Dermis blood vessel endothelial cell (primary cell): ENCODE data around the gene SND1. TPM values are rescaled to one million over a fixed set of nuclear protein-coding genes. Genes with fewer than 3 reads are reported as not detected.
A peak's percentile ranks its signal among the peaks of the same experiment; 100 is the strongest.

Experiments used
- DNase-seq: peaks from one replicate; pipeline ENCODE4 v3.0.0; 2010
- total RNA-seq: library from RNA; depleted of rRNA; stranded (reverse); fragments of >200 nt; gene quantifications from 2 replicates; pipeline ENCODE4 v1.2.3, GENCODE V29; 2014

Gene SND1
- total RNA-seq, 1 donor from 2014 or later, result 179 TPM

DNA sequence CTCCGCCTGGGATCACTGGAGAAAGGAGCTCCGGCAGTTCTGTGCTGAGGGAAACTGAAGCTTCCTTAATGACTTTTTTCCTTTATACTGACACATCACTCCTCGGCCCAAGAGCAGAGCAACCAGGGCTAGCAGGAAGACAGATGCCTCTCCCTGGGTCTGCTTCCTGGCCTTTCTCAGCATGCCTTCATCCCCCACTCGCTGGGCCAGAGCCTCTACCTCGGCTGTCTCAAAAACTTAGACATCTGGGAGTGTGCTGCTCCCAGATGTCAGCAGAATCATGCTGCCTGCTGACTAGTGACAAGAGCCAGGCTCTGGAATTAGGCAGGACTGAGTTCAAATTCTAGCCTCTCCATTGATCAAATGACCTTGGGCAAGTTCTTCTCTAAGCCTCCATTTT lies 403.6 kb downstream of the SND1 start:
- peak; percentile 13 for DNase-seq

DNA sequence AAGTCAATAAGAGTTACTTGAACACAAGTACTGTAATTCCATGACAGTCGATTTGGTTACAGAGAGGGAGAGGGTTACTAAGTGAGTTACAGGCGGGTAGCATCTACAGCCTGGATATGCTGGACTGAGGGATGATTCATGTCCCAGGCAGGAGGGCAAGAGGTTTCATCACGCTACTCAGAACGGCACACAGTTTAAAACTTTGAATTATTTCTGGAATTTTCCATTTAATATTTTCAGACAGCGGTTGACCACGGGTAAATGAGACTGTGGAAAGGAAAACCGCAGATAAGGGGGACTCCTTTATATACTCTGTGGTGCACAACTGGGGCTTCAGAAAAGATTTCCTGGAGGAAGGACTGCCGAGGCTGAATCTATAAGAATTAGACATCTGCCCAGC lies 404.9 kb downstream of the SND1 start:
- DNase-seq, result no peak

DNA sequence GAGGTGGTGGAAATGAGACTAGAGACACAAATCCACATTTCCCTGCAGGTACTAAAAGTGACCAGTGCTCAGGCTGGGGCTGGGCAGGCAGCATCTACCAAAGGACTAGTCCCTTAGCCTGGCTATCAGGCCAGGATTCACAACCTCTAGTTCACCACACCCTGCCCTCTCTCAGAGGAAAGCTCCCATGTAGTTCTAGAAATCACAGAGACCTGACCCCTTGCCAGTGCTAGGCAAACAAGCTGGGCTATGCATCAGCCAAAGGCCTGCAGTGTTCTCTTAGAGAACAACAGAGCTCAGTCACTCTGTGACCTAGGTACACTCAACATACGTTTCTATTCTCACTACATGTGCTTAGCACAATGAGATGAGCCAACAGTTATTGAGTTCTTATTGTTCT lies 405.9 kb downstream of the SND1 start:
- no peak for DNase-seq

DNA sequence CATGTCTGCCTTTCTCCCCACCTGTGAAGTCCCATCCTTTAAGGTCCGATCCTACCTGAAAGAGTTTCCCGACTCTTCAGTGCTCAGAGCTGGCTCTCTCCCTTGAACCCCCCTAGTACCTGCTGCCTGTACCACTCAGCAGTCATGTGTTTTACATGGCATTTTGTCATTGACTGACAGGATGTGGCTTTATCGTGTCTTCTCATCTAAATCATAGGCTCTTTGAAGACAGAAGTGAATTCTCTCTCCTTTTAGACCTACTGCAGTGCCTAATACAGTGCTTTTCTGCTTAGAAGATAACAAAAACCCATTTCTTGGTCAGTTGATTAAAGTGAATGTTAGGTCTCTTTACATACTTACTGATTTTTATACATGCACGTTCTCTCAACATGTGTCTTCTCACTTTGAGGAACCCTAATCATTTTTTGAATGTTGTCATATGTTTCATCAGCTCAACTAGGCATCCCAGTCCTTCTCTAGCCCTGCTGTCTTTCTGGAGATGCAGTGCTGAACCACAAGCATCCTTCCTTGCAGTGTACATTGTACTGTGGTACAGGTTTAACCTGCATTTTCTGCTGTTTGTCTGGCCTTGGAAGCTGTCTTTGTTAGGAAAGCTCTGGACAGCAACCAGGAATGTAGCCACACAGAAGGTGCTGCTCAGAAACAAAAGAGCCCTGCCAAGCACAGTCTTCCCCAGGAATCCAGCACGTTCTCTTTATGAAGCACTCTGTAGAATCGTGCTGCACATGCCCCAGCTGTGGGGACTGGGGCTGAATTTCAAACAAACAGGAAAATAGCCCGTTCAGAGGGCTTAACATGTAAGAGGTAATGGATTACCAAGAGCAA lies 407.4 kb downstream of the SND1 start:
- no peak for DNase-seq

DNA sequence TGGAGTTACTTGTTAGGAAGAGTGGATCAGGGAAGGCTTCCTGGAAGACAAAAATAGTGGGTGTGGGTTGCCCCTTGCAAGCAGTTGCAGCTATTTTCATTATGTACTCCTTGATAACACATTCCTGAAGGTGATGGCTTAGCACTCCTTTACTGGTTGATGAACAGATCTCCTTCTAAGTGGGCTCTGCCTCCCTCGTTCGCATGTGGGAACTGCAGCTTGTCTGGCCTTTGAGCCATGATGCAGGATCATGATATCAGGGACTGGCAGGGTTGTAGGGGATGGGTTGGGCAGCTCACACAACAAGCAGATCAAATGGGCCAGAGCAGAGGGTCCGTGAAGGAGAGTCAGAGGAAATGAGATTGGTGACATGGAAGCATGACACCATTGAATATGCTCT lies 408.0 kb downstream of the SND1 start:
- DNase-seq, result no peak

DNA sequence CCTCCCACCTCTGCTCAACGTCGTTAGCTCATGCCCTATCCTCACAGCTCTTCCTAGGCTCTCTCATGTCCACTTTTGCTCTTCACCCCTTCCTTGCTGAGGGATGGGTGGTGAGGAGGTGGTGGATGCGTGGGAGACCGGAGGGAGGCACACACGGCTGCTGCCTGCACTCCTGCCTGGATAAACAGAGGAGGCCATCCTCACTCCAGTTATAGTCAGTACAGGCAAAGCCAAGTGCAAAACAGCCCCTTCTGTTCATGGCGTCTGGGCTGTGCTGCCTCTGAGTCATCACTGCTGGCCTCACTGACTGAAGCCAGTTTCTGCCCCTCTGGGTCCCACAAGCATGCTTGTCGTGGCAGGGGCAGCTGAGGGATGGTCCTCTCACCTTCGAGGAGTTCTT lies 411.1 kb downstream of the SND1 start:
- DNase-seq, result no peak

DNA sequence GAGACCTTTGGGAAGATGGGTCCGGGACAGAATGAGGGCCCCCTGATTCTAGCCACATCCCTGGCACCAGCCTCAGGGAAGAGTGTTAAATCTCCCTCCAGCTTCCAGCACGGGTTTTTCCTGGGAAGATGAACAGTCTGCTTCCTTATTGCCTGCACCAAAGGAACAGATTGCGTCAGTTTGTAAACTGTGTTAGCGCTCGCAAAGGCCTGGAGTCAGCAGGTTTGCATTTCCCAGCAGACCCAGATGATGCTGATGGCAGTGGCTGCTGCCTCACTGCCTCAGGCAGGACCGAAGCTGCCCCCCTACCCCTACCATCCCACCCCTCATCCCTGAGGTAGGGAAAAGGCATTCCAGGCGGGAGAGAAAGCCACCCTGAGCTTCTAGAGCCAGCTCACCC lies 413.9 kb downstream of the SND1 start:
- no peak for DNase-seq

DNA sequence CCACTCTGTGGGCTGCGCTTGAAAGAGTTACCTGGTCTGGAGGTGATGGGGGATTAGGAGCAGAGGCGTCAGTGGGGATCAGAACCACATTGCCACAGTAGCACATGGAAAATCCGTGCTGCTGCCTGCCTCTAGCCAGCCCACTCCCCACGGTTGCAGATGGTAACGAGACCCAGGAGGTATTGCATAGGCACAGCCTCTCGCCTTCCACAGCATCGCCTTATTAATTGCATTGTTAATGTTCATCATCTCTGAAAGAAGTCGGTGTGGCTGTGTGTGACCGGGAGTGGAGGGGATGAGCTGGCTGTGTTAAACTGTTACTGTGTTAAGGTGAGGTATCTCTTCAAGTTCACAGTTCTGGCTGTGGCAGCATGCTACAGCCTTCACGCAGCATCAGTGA lies 414.4 kb downstream of the SND1 start:
- no peak for DNase-seq

DNA sequence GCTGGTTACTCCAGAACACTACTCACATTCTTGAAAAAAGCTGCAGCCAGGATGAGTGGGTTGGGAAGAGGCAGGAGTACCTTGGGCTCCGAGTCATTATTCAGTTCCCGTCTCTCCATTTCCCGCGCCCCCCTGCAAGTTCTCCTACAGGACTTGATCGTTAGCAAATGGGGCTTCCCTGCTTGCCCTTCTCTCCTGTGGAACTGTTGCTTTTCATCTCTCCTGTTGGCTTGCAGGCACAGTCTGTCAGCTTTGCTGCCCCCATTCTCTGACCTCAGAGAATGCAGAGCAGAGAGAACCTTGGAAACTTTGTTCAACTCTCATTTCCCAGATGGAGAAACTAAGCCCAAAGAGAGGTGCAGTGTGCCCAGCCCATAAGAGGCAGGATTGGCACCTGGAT lies 414.9 kb downstream of the SND1 start:
- DNase-seq, result no peak

DNA sequence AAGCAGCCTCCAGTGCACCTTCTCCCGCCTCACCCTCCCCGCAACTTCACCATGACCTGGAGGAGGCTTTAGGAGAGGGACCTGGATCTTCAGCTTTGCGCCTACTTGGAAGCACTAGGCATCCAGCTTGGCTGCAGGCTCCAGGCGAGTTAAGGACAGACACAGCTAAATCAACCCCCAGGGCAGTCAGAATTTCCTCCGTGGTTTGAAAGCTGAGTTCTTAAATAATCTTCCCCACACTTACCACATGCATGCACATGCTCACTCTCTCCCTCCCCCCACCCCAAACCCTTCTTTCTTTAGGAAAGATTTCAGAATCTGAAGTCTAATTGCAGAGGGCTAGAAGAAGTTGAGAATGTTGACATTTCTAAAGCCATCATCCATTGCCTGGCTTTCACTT lies 416.0 kb downstream of the SND1 start:
- no peak for DNase-seq

DNA sequence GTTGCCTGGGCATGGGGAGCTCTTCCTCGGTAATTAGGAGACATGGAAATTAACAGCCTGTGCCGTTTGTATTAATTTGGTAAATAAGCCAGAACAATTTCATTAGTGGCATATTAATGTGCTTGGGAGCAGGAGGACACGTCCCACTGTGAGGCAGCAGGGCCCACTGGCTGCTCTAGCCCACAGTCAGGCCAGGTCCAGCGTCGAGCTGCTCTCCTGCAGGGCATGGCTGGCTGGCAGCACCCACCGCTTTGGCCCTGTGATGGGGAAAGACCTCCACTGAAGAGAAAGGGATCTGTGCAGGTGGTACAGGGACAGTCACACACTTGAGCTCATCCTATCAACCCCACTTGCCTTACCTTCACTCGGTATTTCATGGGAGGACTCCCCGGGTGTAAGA lies 416.8 kb downstream of the SND1 start:
- DNase-seq, result no peak

DNA sequence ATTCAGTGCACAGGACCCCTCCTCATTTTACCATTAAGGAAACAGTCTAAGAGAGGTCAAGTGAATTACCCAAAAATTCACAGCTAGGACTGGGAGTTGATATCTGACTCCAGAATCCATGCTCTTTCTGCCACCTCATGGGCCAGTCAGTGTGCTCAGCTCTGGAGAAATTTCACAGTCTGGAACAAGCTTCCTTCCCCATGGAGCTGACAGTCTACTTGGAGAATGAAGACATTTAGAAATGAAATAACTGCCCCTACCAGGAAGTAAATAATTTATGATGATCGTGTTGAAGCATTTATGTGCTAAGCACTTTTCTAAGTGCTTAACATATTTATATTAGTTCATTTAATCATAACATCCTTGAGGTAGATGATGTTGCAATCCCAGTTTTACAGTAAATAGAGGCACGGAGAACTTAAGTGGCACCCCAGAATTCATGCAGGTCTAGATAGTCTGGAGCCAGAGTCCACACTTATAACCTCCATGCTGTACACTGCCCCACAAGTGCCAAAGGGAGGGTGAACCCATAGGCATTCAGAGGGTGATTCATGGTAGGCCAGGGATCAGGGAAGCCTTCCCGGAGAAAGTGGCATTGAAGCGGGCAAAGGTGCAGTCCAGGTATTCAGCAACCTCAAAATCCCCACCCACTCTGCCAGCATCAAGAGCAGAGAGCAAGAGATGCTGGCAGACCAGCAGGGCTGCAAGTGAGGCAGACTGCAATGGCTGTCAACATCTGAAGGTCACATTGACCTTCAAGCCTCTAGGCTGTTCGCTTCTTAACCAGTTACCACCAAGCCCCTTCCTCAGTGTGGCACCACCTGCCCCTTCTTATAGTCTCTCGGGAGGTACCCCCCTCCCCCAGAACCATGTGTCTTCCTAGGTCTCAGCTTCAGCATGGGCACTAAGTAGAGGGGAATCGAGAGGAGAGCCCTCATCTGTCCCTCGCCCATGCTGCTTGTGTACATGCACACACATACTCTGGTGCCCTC lies 417.7 kb downstream of the SND1 start:
- DNase-seq, result no peak

DNA sequence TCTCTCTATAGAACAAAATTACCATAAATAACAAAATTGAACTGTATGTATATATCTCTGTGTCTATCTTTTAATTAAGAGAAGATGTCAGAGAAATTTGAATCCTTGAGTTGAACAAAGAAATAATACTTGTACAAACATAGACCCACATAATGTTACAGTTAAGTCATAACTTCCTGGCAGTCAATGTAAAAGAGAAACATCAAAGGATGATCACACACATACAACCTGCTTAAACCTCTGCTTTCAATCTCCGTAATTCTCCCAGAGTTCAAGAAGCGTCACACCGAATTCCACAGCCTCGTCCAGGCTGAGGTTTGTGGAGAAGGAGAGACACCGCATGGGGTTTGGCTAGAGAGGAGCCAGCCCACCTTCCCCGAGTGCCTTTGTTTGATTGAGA lies 419.4 kb downstream of the SND1 start:
- DNase-seq, result no peak

DNA sequence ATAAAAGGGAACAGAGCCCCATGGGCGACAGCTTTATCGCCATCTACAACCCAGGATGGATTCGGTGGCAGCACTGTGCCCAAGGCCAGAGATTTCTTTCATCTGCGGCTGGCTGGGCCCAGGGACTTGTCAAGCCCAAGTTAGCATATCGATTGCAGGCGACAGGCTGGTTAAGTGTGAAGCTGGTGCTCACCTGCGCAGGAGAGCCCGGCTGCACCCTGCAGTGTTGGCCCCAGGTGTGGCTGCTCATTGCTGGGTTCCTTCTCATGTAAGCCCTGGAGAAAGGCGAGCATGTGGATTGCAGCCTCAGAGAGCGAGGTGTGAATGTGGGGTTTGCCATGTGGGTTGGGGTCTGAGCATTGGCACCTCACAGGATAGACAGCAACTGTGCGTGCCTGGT lies 419.8 kb downstream of the SND1 start:
- DNase-seq, result no peak

DNA sequence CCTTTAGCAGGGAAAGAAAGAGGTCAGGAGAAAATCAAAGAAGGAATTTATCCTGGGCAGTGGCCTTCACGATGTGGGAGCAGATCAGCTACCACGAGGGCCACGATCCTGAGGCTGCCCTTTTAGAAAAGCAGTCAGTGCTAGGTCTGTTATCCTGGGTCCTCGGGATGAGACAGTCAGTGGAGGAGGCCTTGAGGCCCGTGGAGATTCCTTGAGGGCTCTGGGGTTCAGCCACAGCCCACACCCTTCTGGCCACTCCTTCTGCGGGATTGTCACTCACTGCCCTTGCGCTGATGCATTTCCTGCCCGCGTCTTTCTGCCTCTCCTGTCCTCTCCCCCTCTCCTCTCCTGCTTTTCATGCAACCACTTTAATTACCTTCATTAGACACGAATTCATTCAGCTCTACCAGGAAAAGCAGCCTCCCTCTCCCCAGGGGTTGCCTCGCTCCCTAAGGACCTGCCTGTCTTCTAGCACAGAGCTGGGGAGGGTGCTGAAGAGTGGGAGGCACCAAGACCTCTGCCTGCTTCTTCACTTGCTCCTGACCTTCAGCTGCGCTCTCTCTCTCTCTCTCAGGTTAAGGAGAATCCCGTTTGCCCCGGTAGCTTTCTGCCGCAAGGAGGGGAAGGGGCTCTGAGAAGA lies 421.8 kb downstream of the SND1 start:
- DNase-seq, result no peak

DNA sequence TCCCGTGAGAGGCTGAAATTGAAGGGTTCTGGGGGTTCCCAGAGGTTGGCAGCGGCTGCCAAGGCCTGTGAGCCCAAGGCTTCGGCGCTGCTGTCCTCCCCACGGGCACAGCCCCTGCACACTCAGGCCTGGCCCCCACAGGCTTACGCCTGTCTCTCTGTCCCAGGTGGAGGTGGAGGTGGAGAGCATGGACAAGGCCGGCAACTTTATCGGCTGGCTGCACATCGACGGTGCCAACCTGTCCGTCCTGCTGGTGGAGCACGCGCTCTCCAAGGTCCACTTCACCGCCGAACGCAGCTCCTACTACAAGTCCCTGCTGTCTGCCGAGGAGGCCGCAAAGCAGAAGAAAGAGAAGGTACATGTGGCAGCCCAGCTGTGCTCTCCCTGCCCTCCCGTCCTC lies 422.3 kb downstream of the SND1 start:
- DNase-seq, result no peak

DNA sequence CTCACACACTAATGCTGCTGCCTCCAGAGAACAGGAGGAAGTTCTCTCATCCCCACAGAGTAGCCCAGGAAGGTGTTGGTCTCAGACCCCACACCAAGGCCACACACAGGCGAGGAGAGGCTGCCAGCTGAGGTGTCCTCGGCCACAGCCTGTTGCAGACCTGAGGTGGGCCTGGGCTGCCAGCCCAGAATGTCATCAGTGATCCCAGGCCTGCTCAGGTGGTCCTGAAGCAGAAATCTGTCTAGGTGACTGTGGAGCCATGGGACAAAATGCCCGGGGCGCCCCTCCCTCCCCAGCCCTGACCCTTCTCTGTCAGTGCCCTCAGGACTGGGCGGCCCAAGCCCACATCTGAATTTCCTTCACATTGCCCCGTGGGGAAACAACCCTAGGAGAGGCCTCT lies 422.7 kb downstream of the SND1 start:
- no peak for DNase-seq

DNA sequence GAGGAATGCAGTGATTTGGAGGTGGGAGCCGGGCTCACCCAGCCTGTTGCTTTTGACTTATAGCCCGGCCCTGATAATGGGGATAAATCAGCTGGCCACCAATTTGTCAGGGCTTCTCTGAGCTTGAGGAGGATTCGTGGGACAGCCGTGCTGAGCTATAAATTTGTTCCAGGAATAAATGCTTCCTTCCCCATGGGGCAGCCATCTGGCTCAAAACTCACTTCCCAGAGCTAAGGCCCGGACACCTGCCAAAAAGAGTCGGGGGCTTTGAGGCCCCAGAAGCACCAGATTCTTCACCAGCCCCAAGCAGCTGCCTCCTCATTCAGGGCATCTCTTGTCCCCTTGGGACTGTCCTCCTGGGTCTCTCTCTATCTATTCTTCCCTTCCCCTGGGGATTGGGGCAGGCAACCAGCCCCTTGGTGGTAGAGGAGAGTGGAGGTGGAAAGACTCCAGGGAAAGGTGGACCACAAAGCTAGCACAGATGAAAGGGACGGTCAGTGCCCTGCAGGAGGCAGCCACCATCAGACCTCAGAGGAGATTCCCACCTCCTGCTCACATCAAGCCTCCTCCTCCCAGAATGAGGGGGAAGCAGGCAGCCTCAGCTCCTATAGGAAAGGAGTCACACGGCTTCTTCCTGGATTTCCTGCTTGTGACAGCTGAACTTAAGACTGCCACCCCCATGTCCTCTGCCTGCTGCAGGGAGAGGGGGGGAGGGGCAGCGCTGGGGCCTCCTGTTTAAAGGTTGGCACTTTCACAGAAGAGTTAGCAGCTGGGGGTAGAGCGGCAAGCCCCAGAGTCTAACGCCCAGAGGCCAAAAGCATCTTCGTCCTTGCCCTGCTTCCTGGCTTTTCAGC lies 423.5 kb downstream of the SND1 start:
- DNase-seq, result peak; percentile 20

DNA sequence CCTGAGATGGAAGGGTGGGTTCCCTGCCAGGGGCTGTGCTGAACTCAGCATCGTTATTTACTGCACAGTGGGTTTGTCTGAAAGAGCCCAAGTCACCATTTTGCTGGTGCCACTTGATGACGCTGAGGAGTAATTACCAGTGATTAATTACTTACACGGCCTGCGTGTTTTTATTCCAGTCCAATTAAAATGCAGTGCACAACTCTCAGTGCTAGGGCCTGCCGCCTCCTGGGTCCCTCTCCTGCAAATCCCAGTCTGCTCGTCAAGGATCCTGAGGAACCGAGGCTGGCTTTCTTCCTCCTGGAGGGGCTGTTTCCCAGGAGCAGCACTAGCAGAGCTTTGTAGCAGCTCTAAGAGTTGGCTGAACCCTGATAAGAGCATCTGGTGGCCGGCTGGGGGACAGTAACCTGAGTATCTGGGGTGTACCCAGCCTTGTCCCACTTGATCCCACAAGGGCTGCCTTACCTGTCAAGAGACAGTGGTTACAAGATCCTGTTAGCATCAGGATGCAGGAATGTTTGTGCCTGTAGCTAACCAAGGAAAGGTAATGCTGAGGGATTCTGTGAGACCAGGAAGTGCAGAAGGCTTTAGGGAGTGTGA lies 424.3 kb downstream of the SND1 start:
- no peak for DNase-seq

DNA sequence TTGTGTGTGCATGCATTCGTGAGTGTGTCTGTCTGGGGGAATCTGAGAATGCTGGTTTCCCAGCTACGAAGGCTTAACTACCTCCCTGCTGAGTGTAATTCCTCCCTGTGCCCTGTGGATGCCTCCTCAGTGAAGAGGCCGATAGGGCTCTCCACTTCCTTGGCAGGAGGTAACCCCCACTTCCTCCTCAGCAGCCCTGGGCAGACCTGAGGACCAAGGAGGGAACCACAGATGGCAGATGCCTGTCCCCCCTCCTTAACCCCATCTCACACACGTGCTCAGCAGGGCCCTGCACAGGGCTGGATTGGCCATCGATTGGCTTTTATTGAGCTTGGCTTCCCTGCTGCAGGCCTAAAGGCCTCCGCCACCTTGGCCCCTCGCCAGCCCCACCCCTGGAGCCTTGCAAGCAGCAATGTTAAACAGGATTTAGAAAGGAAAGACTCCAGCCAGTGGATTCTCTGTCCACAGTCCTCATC lies 424.8 kb downstream of the SND1 start:
- DNase-seq, result peak; percentile 28

DNA sequence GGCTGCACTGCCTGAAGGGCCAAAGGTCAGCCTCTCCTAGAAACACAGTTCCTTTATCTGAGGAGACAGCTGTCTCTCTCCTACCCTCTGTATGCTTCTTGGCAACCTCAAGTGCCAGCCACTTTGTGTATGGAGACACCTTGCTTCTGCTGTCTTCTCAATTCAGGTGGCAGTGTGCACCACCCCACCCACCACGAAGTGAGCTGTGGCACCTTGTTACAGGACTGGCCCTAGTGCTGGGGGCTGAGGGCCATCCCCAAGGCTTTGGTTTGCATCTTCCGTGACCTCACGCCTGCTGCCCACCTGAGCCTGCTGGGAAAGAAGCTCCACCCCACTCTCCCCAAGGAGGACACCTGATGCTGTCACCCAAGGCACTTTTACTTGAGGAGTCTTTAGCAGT lies 426.3 kb downstream of the SND1 start:
- no peak for DNase-seq

DNA sequence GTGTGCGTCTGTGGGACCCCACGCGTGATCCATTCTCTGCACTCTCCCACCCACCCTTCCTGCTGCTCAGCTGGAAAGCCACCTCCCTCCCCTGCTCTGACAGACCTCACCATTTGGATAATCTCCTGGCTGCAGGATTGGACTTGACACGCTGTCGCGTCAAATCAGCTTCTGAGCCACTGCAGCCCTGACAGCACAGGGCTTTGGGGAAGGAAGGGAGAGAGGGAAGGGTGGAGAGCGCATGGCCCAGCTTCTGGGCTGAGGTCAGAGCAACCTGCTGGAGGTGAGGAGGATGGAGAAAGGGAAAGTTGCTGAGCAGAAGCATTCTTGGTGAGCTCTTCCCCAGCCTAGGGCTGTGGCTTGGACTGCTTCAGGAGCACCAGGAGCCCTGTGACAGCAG lies 428.2 kb downstream of the SND1 start:
- no peak for DNase-seq
